Osteoblast (primary cell): ENCODE measurements around the gene DOCK1. TPM values are rescaled to one million over a fixed set of nuclear protein-coding genes. Genes with fewer than 3 reads are reported as not detected.
A peak's percentile ranks its signal among the peaks of the same experiment; 100 is the strongest.

Source experiments
- DNase-seq: peaks from one replicate; pipeline ENCODE4 v3.0.0; 2011; ENCODE audit warnings: low spot score, mixed read lengths; ENCODE audit not compliant: insufficient read length; ENCODE audit errors: missing footprints
- H2AFZ ChIP-seq: 2 replicates; pipeline ENCODE4 v1.6.0; 2011; ENCODE audit warnings: mild to moderate bottlenecking, low read length
- H3K27ac ChIP-seq: 2 replicates; pipeline ENCODE4 v1.5.1; 2011; ENCODE audit warnings: mild to moderate bottlenecking, low read depth, low read length, moderate library complexity
- H3K27me3 ChIP-seq: 2 replicates; pipeline ENCODE4 v1.6.0; 2012; ENCODE audit warnings: mild to moderate bottlenecking, control low read depth, inconsistent platforms, low read length, moderate library complexity; ENCODE audit not compliant: insufficient read depth
- H3K36me3 ChIP-seq: 2 replicates; pipeline ENCODE4 v1.5.1; 2011; ENCODE audit warnings: mild to moderate bottlenecking, low read length, control low read depth, moderate library complexity; ENCODE audit not compliant: insufficient read depth
- H3K4me1 ChIP-seq: 2 replicates; pipeline ENCODE4 v1.5.1; 2011; ENCODE audit warnings: mild to moderate bottlenecking, low read length, control low read depth, moderate library complexity; ENCODE audit not compliant: insufficient read depth
- H3K4me2 ChIP-seq: 2 replicates; pipeline ENCODE4 v1.6.0; 2011; ENCODE audit warnings: mild to moderate bottlenecking, low read length; ENCODE audit not compliant: insufficient read depth
- H3K4me3 ChIP-seq: fragments of 200-600 bp; sonication (generic); 3 replicates; pipeline ENCODE4 v1.5.1; 2012; ENCODE audit warnings: mild to moderate bottlenecking, low read length, inconsistent platforms; ENCODE audit not compliant: insufficient read depth
- H3K79me2 ChIP-seq: 2 replicates; pipeline ENCODE4 v1.6.0; 2012; ENCODE audit warnings: mild to moderate bottlenecking, low read length, control low read depth, inconsistent platforms; ENCODE audit not compliant: insufficient read depth
- H3K9me3 ChIP-seq: 2 replicates; pipeline ENCODE4 v1.5.1; 2011; ENCODE audit warnings: low read depth, low read length, control low read depth
- H4K20me1 ChIP-seq: 2 replicates; pipeline ENCODE4 v1.6.0; 2012; ENCODE audit warnings: mild to moderate bottlenecking, low read length, control low read depth; ENCODE audit not compliant: insufficient read depth
- CTCF ChIP-seq: IDR thresholded peaks from 2 replicates; pipeline ENCODE4 v1.5.1; 2011; ENCODE audit warnings: mild to moderate bottlenecking, low read depth, low read length, moderate library complexity; ENCODE audit errors: extremely low read depth
- total RNA-seq: library from RNA; depleted of rRNA; stranded (reverse); fragments of >200 nt; gene quantifications from 2 replicates; pipeline ENCODE4 v1.2.3, GENCODE V29; 2012

DOCK1 gene
- total RNA-seq, 1 donor = 80.3 TPM

- no peak for DNase-seq
- Histone ChIP-seq H3K27me3 (peaks cover 4% of the 10 kb centered on the region), H2AFZ (no peak overlapping the region), H3K27ac (no peak overlapping the region), H3K4me1 (no peaks in the 10 kb centered on the region), H3K4me3 (no peak overlapping the region), H3K36me3 (no peaks in the 10 kb centered on the region), H3K79me2 (no peaks in the 10 kb centered on the region), H4K20me1 (no peaks in the 10 kb centered on the region), H3K9me3 (no peaks in the 10 kb centered on the region), H3K4me2 (no peak overlapping the region)
- TF ChIP-seq CTCF = peak; percentile 28
Observed at GRCh38 chr10:127492607-127493250, 587.5 kb downstream of the DOCK1 start.

- Histone ChIP-seq H3K4me3 (no peak overlapping the region), H3K9me3 (no peaks in the 10 kb centered on the region), H3K4me1 (no peaks in the 10 kb centered on the region), H2AFZ (no peak overlapping the region), H3K27ac (no peak overlapping the region), H3K36me3 (no peaks in the 10 kb centered on the region), H4K20me1 (no peaks in the 10 kb centered on the region), H3K4me2 (no peak overlapping the region), H3K27me3 (peaks cover 4% of the 10 kb centered on the region), H3K79me2 (no peaks in the 10 kb centered on the region)
- TF ChIP-seq CTCF = no peak
- DNase-seq = no peak
Observed at GRCh38 chr10:127496035-127496434, 590.8 kb downstream of the DOCK1 start.

- Histone ChIP-seq H3K27ac (no peak overlapping the region), H3K4me2 (no peak overlapping the region), H3K79me2 (no peaks in the 10 kb centered on the region), H3K4me1 (no peaks in the 10 kb centered on the region), H4K20me1 (no peaks in the 10 kb centered on the region), H2AFZ (no peak overlapping the region), H3K36me3 (no peaks in the 10 kb centered on the region), H3K4me3 (no peak overlapping the region), H3K27me3 (peaks cover 4% of the 10 kb centered on the region), H3K9me3 (no peaks in the 10 kb centered on the region)
- DNase-seq = no peak
- no peak for TF ChIP-seq CTCF
Observed at GRCh38 chr10:127497685-127498084, 592.5 kb downstream of the DOCK1 start.

GRCh38 chr10:127498087-127498486 lies 592.9 kb downstream of the DOCK1 start:
- Histone ChIP-seq H3K9me3 (no peaks in the 10 kb centered on the region), H2AFZ (no peak overlapping the region), H3K4me3 (no peak overlapping the region), H4K20me1 (no peaks in the 10 kb centered on the region), H3K27me3 (peaks cover 4% of the 10 kb centered on the region), H3K4me2 (no peak overlapping the region), H3K27ac (no peak overlapping the region), H3K79me2 (no peaks in the 10 kb centered on the region), H3K4me1 (no peaks in the 10 kb centered on the region), H3K36me3 (no peaks in the 10 kb centered on the region)
- TF ChIP-seq CTCF = no peak
- DNase-seq = no peak
